ENCODE data around the gene TRDMT1.

Gene TRDMT1

GRCh38 chr10:17229967-17230682 is 28.7 kb upstream of the TRDMT1 start:
- DNase-seq, result no peak

- no peak for DNase-seq
Observed at GRCh38 chr10:17229717-17229966, 28.2 kb upstream of the TRDMT1 start.

- DNase-seq, result no peak
Observed at GRCh38 chr10:17229016-17229716, 27.7 kb upstream of the TRDMT1 start.

- DNase-seq, result no peak
Observed at GRCh38 chr10:17228091-17229015, 26.9 kb upstream of the TRDMT1 start, which contains the start of gene VIM. Gene VIM (plus strand): TSS chr10:17228241. CDS start chr10:17229423, 1,182 bp downstream.

- no peak for DNase-seq
Observed at GRCh38 chr10:17227367-17228090, 26.1 kb upstream of the TRDMT1 start.

- no peak for DNase-seq
Observed at GRCh38 chr10:17226891-17227303, 25.4 kb upstream of the TRDMT1 start.

GRCh38 chr10:17225808-17226207 is 24.3 kb upstream of the TRDMT1 start:
- DNase-seq, result no peak

- DNase-seq, result no peak
Observed at GRCh38 chr10:17222329-17222728, 20.9 kb upstream of the TRDMT1 start.

- DNase-seq, result no peak
Observed at GRCh38 chr10:17220652-17221100, 19.2 kb upstream of the TRDMT1 start.

GRCh38 chr10:17219024-17219423 is 17.6 kb upstream of the TRDMT1 start:
- no peak for DNase-seq

GRCh38 chr10:17217631-17218232 is 16.3 kb upstream of the TRDMT1 start:
- DNase-seq, result no peak

GRCh38 chr10:17216901-17217395 is 15.5 kb upstream of the TRDMT1 start:
- DNase-seq, result no peak

GRCh38 chr10:17216217-17216900 is 14.9 kb upstream of the TRDMT1 start:
- DNase-seq, result no peak

GRCh38 chr10:17215782-17216122 is 14.3 kb upstream of the TRDMT1 start:
- no peak for DNase-seq

GRCh38 chr10:17214971-17215781 is 13.7 kb upstream of the TRDMT1 start:
- no peak for DNase-seq

GRCh38 chr10:17214526-17214925 is 13.1 kb upstream of the TRDMT1 start:
- DNase-seq, result no peak

GRCh38 chr10:17213646-17214349 is 12.3 kb upstream of the TRDMT1 start:
- no peak for DNase-seq

GRCh38 chr10:17212802-17213221 is 11.3 kb upstream of the TRDMT1 start:
- no peak for DNase-seq

- no peak for DNase-seq
Observed at GRCh38 chr10:17210361-17210760, 8.9 kb upstream of the TRDMT1 start.

- DNase-seq, result no peak
Observed at GRCh38 chr10:17209881-17210280, 8.4 kb upstream of the TRDMT1 start.

Measured in NCI-H2029 (cell line).